Naive thymus-derived CD4-positive, alpha-beta T cell (primary cell): ENCODE results near the gene TFE3. TPM values are rescaled to one million over a fixed set of nuclear protein-coding genes. Genes with fewer than 3 reads are reported as not detected.
A peak's percentile ranks its signal among the peaks of the same experiment; 100 is the strongest.

ENCODE experiments used
- ATAC-seq: fragments of 150-1000 bp; cut with Tn5 transposase; 2 replicates; pipeline ENCODE4 v1.10.0; 2021; ENCODE audit warnings: mild to moderate bottlenecking, moderate library complexity
- CTCF ChIA-PET: fragments of 350-600 bp; sonication (Branson Sonifier 250); formaldehyde crosslinking; loops from one replicate; lab custom pipeline; 2021; ENCODE audit warnings: antibody characterized with exemption; lab: Charles Lee
- POLR2A ChIA-PET: fragments of 350-600 bp; sonication (Branson Sonifier 250); formaldehyde crosslinking; loops from one replicate; lab custom pipeline; 2021; ENCODE audit warnings: antibody characterized with exemption, inconsistent platforms; lab: Charles Lee
- DNase-seq, 9 donors: peaks; one replicate each; pipeline versions ENCODE4 v3.0.0 to v3.0.0-alpha.2; 2020 to 2022; ENCODE audit warnings: mixed read lengths in 1 of 9
- H3K27ac ChIP-seq: one replicate; pipeline ENCODE4 v1.7.0; 2013; ENCODE audit warnings: mild to moderate bottlenecking, low read depth, low read length, moderate library complexity
- H3K27me3 ChIP-seq, 2 donors: one replicate each; pipeline ENCODE4 v1.7.0; 2013; ENCODE audit warnings: low read length in 2 of 2, mild to moderate bottlenecking in 2 of 2, moderate library complexity in 2 of 2; ENCODE audit not compliant: control insufficient read depth in 2 of 2, insufficient read depth in 2 of 2
- H3K36me3 ChIP-seq, 3 experiments: 1 replicate in 2 of 3; 2 replicates in 1 of 3; pipeline ENCODE4 v1.7.0; 2013; ENCODE audit warnings: low read length in 3 of 3, mild to moderate bottlenecking in 3 of 3, moderate library complexity in 1 of 3; ENCODE audit not compliant: insufficient read depth in 3 of 3, control insufficient read depth in 2 of 3
- H3K4me1 ChIP-seq, 2 donors: one replicate each; pipeline ENCODE4 v1.7.0; 2013; ENCODE audit warnings: low read length in 2 of 2, mild to moderate bottlenecking in 2 of 2, moderate library complexity in 1 of 2; ENCODE audit not compliant: control insufficient read depth in 2 of 2, insufficient read depth in 2 of 2
- H3K4me3 ChIP-seq: 2 replicates; pipeline ENCODE4 v1.7.0; 2013; ENCODE audit warnings: mild to moderate bottlenecking, low read length
- H3K9me3 ChIP-seq, 3 experiments: 1 replicate in 2 of 3; 2 replicates in 1 of 3; pipeline ENCODE4 v1.7.0; 2013; ENCODE audit warnings: low read length in 3 of 3; ENCODE audit not compliant: control insufficient read depth in 2 of 3
- H3K27ac Mint-ChIP-seq, 9 donors: one replicate each; pipeline ENCODE4 v1.8.0; 2020 to 2022; ENCODE audit warnings: mixed read lengths in 9 of 9, mild to moderate bottlenecking in 8 of 9, moderate library complexity in 5 of 9, inconsistent platforms in 2 of 9
- H3K27me3 Mint-ChIP-seq, 5 donors: one replicate each; pipeline ENCODE4 v1.8.0; 2021 to 2022; ENCODE audit warnings: mixed read lengths in 5 of 5, mild to moderate bottlenecking in 1 of 5
- H3K36me3 Mint-ChIP-seq, 5 donors: one replicate each; pipeline ENCODE4 v1.8.0; 2020 to 2022; ENCODE audit warnings: mixed read lengths in 5 of 5, mild to moderate bottlenecking in 3 of 5, inconsistent platforms in 1 of 5
- H3K4me1 Mint-ChIP-seq, 7 donors: one replicate each; pipeline ENCODE4 v1.8.0; 2020 to 2022; ENCODE audit warnings: mixed read lengths in 7 of 7, mild to moderate bottlenecking in 3 of 7, inconsistent platforms in 1 of 7
- H3K4me3 Mint-ChIP-seq, 10 donors: one replicate each; pipeline ENCODE4 v1.8.0; 2020 to 2022; ENCODE audit warnings: mild to moderate bottlenecking in 10 of 10, mixed read lengths in 10 of 10, moderate library complexity in 6 of 10, inconsistent platforms in 2 of 10
- H3K9me3 Mint-ChIP-seq, 11 donors: one replicate each; pipeline ENCODE4 v1.8.0; 2020 to 2022; ENCODE audit warnings: mixed read lengths in 11 of 11, mild to moderate bottlenecking in 4 of 11, inconsistent platforms in 1 of 11, moderate library complexity in 1 of 11
- intact Hi-C, 2 donors: fragments of 100-400 bp; cut with micrococcal nuclease; formaldehyde crosslinking; loops; one replicate each; pipeline ENCODE4 v1.15.1; 2023
- polyA plus RNA-seq, 2 donors: library from polyadenylated mRNA; unstranded; fragments of 300-500 nt; fragmentation: Illumina TruSeq; gene quantifications; one replicate each; pipeline ENCODE4 v1.2.3, GENCODE V29; 2021
- total RNA-seq, 6 experiments: library from RNA in 5 of 6; stranded (reverse) in 5 of 6; gene quantifications; 1 replicate in 5 of 6; 2 replicates in 1 of 6; pipeline ENCODE4 v1.2.3 and lab custom pipeline; 2021 to 2026

TFE3 gene, protein sequence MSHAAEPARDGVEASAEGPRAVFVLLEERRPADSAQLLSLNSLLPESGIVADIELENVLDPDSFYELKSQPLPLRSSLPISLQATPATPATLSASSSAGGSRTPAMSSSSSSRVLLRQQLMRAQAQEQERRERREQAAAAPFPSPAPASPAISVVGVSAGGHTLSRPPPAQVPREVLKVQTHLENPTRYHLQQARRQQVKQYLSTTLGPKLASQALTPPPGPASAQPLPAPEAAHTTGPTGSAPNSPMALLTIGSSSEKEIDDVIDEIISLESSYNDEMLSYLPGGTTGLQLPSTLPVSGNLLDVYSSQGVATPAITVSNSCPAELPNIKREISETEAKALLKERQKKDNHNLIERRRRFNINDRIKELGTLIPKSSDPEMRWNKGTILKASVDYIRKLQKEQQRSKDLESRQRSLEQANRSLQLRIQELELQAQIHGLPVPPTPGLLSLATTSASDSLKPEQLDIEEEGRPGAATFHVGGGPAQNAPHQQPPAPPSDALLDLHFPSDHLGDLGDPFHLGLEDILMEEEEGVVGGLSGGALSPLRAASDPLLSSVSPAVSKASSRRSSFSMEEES
- total RNA-seq (10 to 100 TPM; 26.2 to 54.2 (median 30.5) TPM), polyA plus RNA-seq (1 to 10 TPM; 2.2 to 4.3 TPM), total RNA-seq (lab: John Stamatoyannopoulos, UW) (76.1 reads per million, percentile 79 among the genes with 10 or more reads in this experiment)

DNA sequence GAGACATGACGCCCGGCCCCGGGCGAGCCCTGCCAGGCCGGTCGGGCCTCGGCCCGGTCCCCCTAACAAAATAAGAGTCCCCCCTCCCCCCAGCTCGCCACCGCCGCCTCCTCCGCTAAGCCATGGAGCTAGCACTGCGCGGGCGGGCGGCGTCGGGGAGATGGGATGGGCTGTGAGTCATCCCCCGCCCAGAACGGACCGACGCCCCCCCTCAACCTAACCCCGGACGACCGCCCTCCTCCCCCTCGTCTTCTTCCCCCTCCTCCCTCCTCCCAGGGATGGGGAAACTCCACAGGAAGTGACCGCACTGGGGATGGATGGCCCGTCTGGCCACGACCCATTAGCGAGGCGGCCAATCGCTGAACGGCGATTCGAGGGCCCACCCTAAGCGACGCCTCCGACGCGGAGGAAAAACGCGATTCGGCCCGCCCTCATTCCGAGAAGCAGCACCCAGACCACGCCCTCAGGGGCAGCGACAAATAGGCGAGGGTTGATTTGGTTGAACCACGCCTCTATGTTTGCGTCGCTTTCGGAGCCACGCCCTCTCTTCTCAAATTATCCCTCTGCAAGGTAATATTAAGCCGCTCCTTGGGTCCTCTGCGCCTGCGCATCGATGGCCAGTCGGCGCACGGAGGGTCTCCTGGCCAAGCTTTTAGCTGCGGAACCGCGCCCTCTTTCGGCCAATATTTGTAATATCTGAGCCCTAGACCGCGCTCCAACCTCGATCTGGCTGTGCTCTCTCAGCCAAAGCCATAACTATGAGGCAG, at the start of gene TFE3:
TFE3 (minus strand) TSS at position 138 of the 767 bp plus-strand sequence; CDS start at position 7, 131 bp downstream.
- no peaks in the 10 kb centered on the region for H3K9me3 ChIP-seq
- DNase-seq (peak; percentile 77 to 96 (median 91)), ATAC-seq (peak; percentile 93)
- Mint-ChIP-seq H3K4me3 (peak within 1 kb of the TSS; percentile 78 to 95 (median 89)), H3K36me3 (peaks cover 0 to 6% (median 0%) of the 10 kb centered on the region in 5 donors), H3K27ac (peak within 1 kb of the TSS; percentile 80 to 96 (median 96)), H3K4me1 (peaks cover 18 to 40% (median 31%) of the 10 kb centered on the region in 7 donors), H3K27me3 (no peaks in the 10 kb centered on the region), H3K9me3 (peaks cover 0 to 2% (median 0%) of the 10 kb centered on the region in 11 donors)
- ChIA-PET POLR2A (interaction anchor here (1.1 to 2.4 kb wide), 8 partner anchors 10 to 469 kb away, joined by 3 to 14 read pairs (median 8); partner anchors contain the start of genes GRIPAP1, KCND1, OTUD5 and RBM3), CTCF (no interaction called here)
- H3K27ac ChIP-seq = peak within 1 kb of the TSS; percentile 96
- intact Hi-C loops = loop anchor here (1.0 to 5.0 kb wide), 24 partner anchors 10 to 567 kb away; partner anchors contain the start of genes GRIPAP1 (in 2 of the 2), HDAC6 (in 2 of the 2), PPP1R3F (in 2 of the 2) and PRAF2 (in 2 of the 2)
- H3K36me3 ChIP-seq = peaks cover 0 to 16% (median 2%) of the 10 kb centered on the region in 3 experiments
- peaks cover 5 to 21% of the 10 kb centered on the region in 2 donors for H3K4me1 ChIP-seq
- H3K4me3 ChIP-seq = peak within 1 kb of the TSS; percentile 54
- no peaks in the 10 kb centered on the region for H3K27me3 ChIP-seq

GRCh38 chrX:49089553-49089952, 46.4 kb upstream of the TFE3 start:
- H3K36me3 Mint-ChIP-seq = no peaks in the 10 kb centered on the region
- no peak overlapping the region for H3K27ac ChIP-seq
- H3K27me3 Mint-ChIP-seq = no peaks in the 10 kb centered on the region
- no peak overlapping the region for H3K27ac Mint-ChIP-seq
- H3K9me3 ChIP-seq = no peaks in the 10 kb centered on the region
- H3K4me3 ChIP-seq = no peak overlapping the region
- H3K9me3 Mint-ChIP-seq = no peaks in the 10 kb centered on the region
- H3K27me3 ChIP-seq = no peaks in the 10 kb centered on the region
- POLR2A ChIA-PET = interaction anchor here (1.2 kb wide), 1 partner anchor 8 kb away, joined by 5 read pairs; no protein-coding TSS in a partner anchor
- no peak for DNase-seq
- CTCF ChIA-PET = no interaction called here
- no peak overlapping the region for H3K4me3 Mint-ChIP-seq
- H3K36me3 ChIP-seq = no peaks in the 10 kb centered on the region
- H3K4me1 Mint-ChIP-seq = no peaks in the 10 kb centered on the region
- no peak for ATAC-seq
- H3K4me1 ChIP-seq = no peaks in the 10 kb centered on the region
- intact Hi-C loops = no loop called here

- intact Hi-C loops = no loop called here
- Histone ChIP-seq H3K36me3 (peaks cover 0 to 7% (median 0%) of the 10 kb centered on the region in 3 experiments), H3K9me3 (no peaks in the 10 kb centered on the region), H3K4me3 (no peak overlapping the region), H3K27ac (no peak overlapping the region), H3K27me3 (no peaks in the 10 kb centered on the region), H3K4me1 (no peaks in the 10 kb centered on the region)
- Mint-ChIP-seq H3K36me3 (peaks cover 0 to 10% (median 0%) of the 10 kb centered on the region in 5 donors), H3K4me3 (peak overlapping the region in 3 of 10 donors; percentile 19 to 54 (median 26)), H3K27me3 (no peaks in the 10 kb centered on the region), H3K9me3 (peaks cover 0 to 2% (median 0%) of the 10 kb centered on the region in 11 donors), H3K4me1 (peaks cover 6 to 18% (median 8%) of the 10 kb centered on the region in 7 donors), H3K27ac (peak overlapping the region in 4 of 9 donors; percentile 23 to 54 (median 34))
- POLR2A ChIA-PET = no interaction called here
- ATAC-seq = no peak
- DNase-seq = no peak
- CTCF ChIA-PET = no interaction called here
Observed at GRCh38 chrX:49082271-49082871, 39.2 kb upstream of the TFE3 start.

GRCh38 chrX:49079489-49080428, 36.6 kb upstream of the TFE3 start, which contains the start of gene WDR45:
Gene WDR45, minus strand, starts transcription at chrX:49079887. Its CDS starts 1,792 bp downstream, at chrX:49078095.
- peaks cover 0 to 16% (median 0%) of the 10 kb centered on the region in 3 experiments for H3K36me3 ChIP-seq
- peaks cover 0 to 10% (median 0%) of the 10 kb centered on the region in 5 donors for H3K36me3 Mint-ChIP-seq
- no peaks in the 10 kb centered on the region for H3K27me3 ChIP-seq
- ChIA-PET CTCF (no interaction called here), POLR2A (interaction anchor here (0.6 to 2.1 kb wide), 11 partner anchors 9 to 367 kb away, joined by 3 to 12 read pairs (median 4); partner anchors contain the start of gene TFE3)
- H3K4me1 ChIP-seq = no peaks in the 10 kb centered on the region
- DNase-seq (peak; percentile 43 to 76 (median 69)), ATAC-seq (peak; percentile 88)
- H3K4me1 Mint-ChIP-seq = peaks cover 6 to 18% (median 8%) of the 10 kb centered on the region in 7 donors
- H3K27ac ChIP-seq = peak within 1 kb of the TSS; percentile 95
- peak within 1 kb of the TSS; percentile 69 to 100 (median 91) for H3K4me3 Mint-ChIP-seq
- H3K9me3 Mint-ChIP-seq = peaks cover 0 to 2% (median 0%) of the 10 kb centered on the region in 11 donors
- H3K27ac Mint-ChIP-seq = peak within 1 kb of the TSS; percentile 94 to 100 (median 99)
- no peaks in the 10 kb centered on the region for H3K9me3 ChIP-seq
- peak within 1 kb of the TSS; percentile 81 for H3K4me3 ChIP-seq
- H3K27me3 Mint-ChIP-seq = no peaks in the 10 kb centered on the region
- intact Hi-C loops = loop anchor here (1.0 to 10.0 kb wide), 5 partner anchors 22 to 185 kb away; partner anchors contain the start of genes TFE3 (in 2 of the 2), FOXP3 (in 1 of the 2), MAGIX (in 1 of the 2) and PPP1R3F (in 1 of the 2)

- Mint-ChIP-seq H3K27ac (peak overlapping the region in 2 of 9 donors; percentile 12 to 36), H3K9me3 (peaks cover 0 to 2% (median 0%) of the 10 kb centered on the region in 11 donors), H3K4me3 (no peak overlapping the region), H3K36me3 (peaks cover 0 to 23% (median 0%) of the 10 kb centered on the region in 5 donors), H3K27me3 (no peaks in the 10 kb centered on the region), H3K4me1 (peaks cover 8 to 27% (median 13%) of the 10 kb centered on the region in 7 donors)
- no peaks in the 10 kb centered on the region for H3K9me3 ChIP-seq
- no peak for DNase-seq
- H3K4me3 ChIP-seq = no peak overlapping the region
- peaks cover 0 to 16% (median 0%) of the 10 kb centered on the region in 3 experiments for H3K36me3 ChIP-seq
- H3K4me1 ChIP-seq = peaks cover 4 to 5% of the 10 kb centered on the region in 2 donors
- intact Hi-C loops = loop anchor here in 1 of 2 donors (10.0 kb wide), 2 partner anchors 87 to 187 kb away; partner anchors contain the start of genes FOXP3, MAGIX and PPP1R3F
- no peaks in the 10 kb centered on the region for H3K27me3 ChIP-seq
- H3K27ac ChIP-seq = no peak overlapping the region
- ChIA-PET CTCF (no interaction called here), POLR2A (no interaction called here)
- no peak for ATAC-seq
Observed at GRCh38 chrX:49077941-49078340, 34.8 kb upstream of the TFE3 start.
